H9 (cell line): ENCODE data around the gene SMURF1. TPM values are rescaled to one million over a fixed set of nuclear protein-coding genes. Genes with fewer than 3 reads are reported as not detected.

ENCODE experiments used
- DNase-seq: peaks from one replicate; pipeline ENCODE4 v3.0.0-alpha.2; 2017
- H2AFZ ChIP-seq: one replicate; pipeline ENCODE4 v1.6.1; 2013; ENCODE audit warnings: mild to moderate bottlenecking, low read length, control low read depth, moderate library complexity
- H2AK5ac ChIP-seq: 2 replicates; pipeline ENCODE4 v1.6.1; 2013; ENCODE audit warnings: low read length, control low read depth, mixed read lengths; ENCODE audit not compliant: insufficient read length
- H2BK120ac ChIP-seq: one replicate; pipeline ENCODE4 v1.6.1; 2013; ENCODE audit warnings: low read depth, mild to moderate bottlenecking, low read length, control low read depth, inconsistent platforms; ENCODE audit not compliant: poor library complexity, severe bottlenecking
- H2BK12ac ChIP-seq: 2 replicates; pipeline ENCODE4 v1.6.1; 2013; ENCODE audit warnings: low read length, control low read depth, mixed read lengths, low read depth; ENCODE audit not compliant: insufficient read length
- H2BK15ac ChIP-seq: 2 replicates; pipeline ENCODE4 v1.6.1; 2013; ENCODE audit warnings: low read depth, low read length, control low read depth
- H2BK20ac ChIP-seq: one replicate; pipeline ENCODE4 v1.6.1; 2013; ENCODE audit warnings: low read depth, mild to moderate bottlenecking, low read length, control low read depth, inconsistent platforms; ENCODE audit not compliant: poor library complexity, severe bottlenecking
- H2BK5ac ChIP-seq: 2 replicates; pipeline ENCODE4 v1.6.1; 2013; ENCODE audit warnings: low read length, control low read depth, mixed read lengths; ENCODE audit not compliant: insufficient read length
- H3K14ac ChIP-seq: 2 replicates; pipeline ENCODE4 v1.6.1; 2013; ENCODE audit warnings: low read length, control low read depth; ENCODE audit not compliant: insufficient read depth
- H3K18ac ChIP-seq: 2 replicates; pipeline ENCODE4 v1.6.1; 2013; ENCODE audit warnings: low read depth, mild to moderate bottlenecking, mixed read lengths, low read length, control low read depth; ENCODE audit not compliant: insufficient read length
- H3K23ac ChIP-seq: 2 replicates; pipeline ENCODE4 v1.6.1; 2013; ENCODE audit warnings: low read length, control low read depth, mixed read lengths, low read depth; ENCODE audit not compliant: insufficient read length
- H3K23me2 ChIP-seq: 2 replicates; pipeline ENCODE4 v1.6.1; 2013; ENCODE audit warnings: low read depth, mild to moderate bottlenecking, mixed read lengths, low read length, control low read depth; ENCODE audit not compliant: insufficient read length, poor library complexity, severe bottlenecking
- H3K27ac ChIP-seq: 2 replicates; pipeline ENCODE4 v1.5.1; 2013; ENCODE audit warnings: low read length, control low read depth, mixed read lengths, low read depth; ENCODE audit not compliant: insufficient read length
- H3K27me3 ChIP-seq: 2 replicates; pipeline ENCODE4 v1.6.1; 2013; ENCODE audit warnings: low read length, control low read depth, inconsistent platforms; ENCODE audit not compliant: insufficient read depth
- H3K4ac ChIP-seq: 2 replicates; pipeline ENCODE4 v1.6.1; 2013; ENCODE audit warnings: low read depth, mild to moderate bottlenecking, control low read depth, inconsistent platforms, low read length, moderate library complexity
- H3K4me1 ChIP-seq: 2 replicates; pipeline ENCODE4 v1.6.1; 2013; ENCODE audit warnings: low read length, control low read depth, inconsistent platforms; ENCODE audit not compliant: insufficient read depth
- H3K4me2 ChIP-seq: 2 replicates; pipeline ENCODE4 v1.6.1; 2013; ENCODE audit warnings: low read length, control low read depth, mixed read lengths; ENCODE audit not compliant: insufficient read length, insufficient read depth
- H3K56ac ChIP-seq: 2 replicates; pipeline ENCODE4 v1.6.1; 2013; ENCODE audit warnings: low read depth, mild to moderate bottlenecking, mixed read lengths, low read length, control low read depth; ENCODE audit not compliant: insufficient read length
- H3K79me1 ChIP-seq: 2 replicates; pipeline ENCODE4 v1.6.1; 2013; ENCODE audit warnings: low read depth, mild to moderate bottlenecking, moderate library complexity, low read length, control low read depth, inconsistent platforms; ENCODE audit not compliant: insufficient read depth, poor library complexity, severe bottlenecking
- H3K79me2 ChIP-seq: 2 replicates; pipeline ENCODE4 v1.6.1; 2013; ENCODE audit warnings: low read length, control low read depth, inconsistent platforms; ENCODE audit not compliant: insufficient read depth
- H3K9ac ChIP-seq: 2 replicates; pipeline ENCODE4 v1.6.1; 2013; ENCODE audit warnings: low read length, control low read depth, mixed read lengths; ENCODE audit not compliant: insufficient read length; ENCODE audit errors: extremely low read depth
- H3K9me3 ChIP-seq: one replicate; pipeline ENCODE4 v1.6.1; 2013; ENCODE audit warnings: low read depth, low read length, inconsistent platforms; ENCODE audit not compliant: control insufficient read depth
- H3T11ph ChIP-seq: one replicate; pipeline ENCODE4 v1.6.1; 2013; ENCODE audit warnings: mild to moderate bottlenecking, low read length, control low read depth, inconsistent platforms
- H4K20me1 ChIP-seq: one replicate; pipeline ENCODE4 v1.6.1; 2013; ENCODE audit not compliant: control insufficient read depth, insufficient read length, insufficient read depth
- H4K5ac ChIP-seq: 2 replicates; pipeline ENCODE4 v1.6.1; 2013; ENCODE audit warnings: low read depth, mild to moderate bottlenecking, mixed read lengths, low read length, control low read depth; ENCODE audit not compliant: insufficient read length
- H4K8ac ChIP-seq: replicated peaks from 2 replicates; pipeline ENCODE4 v1.6.1; 2013; ENCODE audit warnings: low read length, control low read depth, mixed read lengths, low read depth; ENCODE audit not compliant: insufficient read length
- H4K91ac ChIP-seq: 2 replicates; pipeline ENCODE4 v1.6.1; 2013; ENCODE audit warnings: low read depth, mild to moderate bottlenecking, moderate library complexity, mixed read lengths, low read length, control low read depth; ENCODE audit not compliant: insufficient read length
- H3K27ac Mint-ChIP-seq, 3 experiments: 2 replicates in 2 of 3; 3 replicates in 1 of 3; pipeline ENCODE4 v1.8.0; 2020 to 2021; ENCODE audit warnings: mixed read lengths in 3 of 3, mild to moderate bottlenecking in 1 of 3, moderate library complexity in 1 of 3
- H3K27me3 Mint-ChIP-seq: 2 replicates; pipeline ENCODE4 v1.8.0; 2021; ENCODE audit warnings: low read depth, mild to moderate bottlenecking, moderate library complexity, mixed read lengths
- H3K36me3 Mint-ChIP-seq, 3 experiments: 2 replicates in 2 of 3; 3 replicates in 1 of 3; pipeline ENCODE4 v1.8.0; 2020 to 2021; ENCODE audit warnings: low read depth in 3 of 3, mixed read lengths in 3 of 3; ENCODE audit not compliant: insufficient read depth in 1 of 3
- H3K4me1 Mint-ChIP-seq, 2 experiments: 2 replicates each; pipeline ENCODE4 v1.8.0; 2020; ENCODE audit warnings: mixed read lengths in 2 of 2
- H3K4me3 Mint-ChIP-seq, 2 experiments: 2 replicates in 1 of 2; 3 replicates in 1 of 2; pipeline ENCODE4 v1.8.0; 2020 to 2021; ENCODE audit warnings: mild to moderate bottlenecking in 2 of 2, mixed read lengths in 2 of 2, moderate library complexity in 1 of 2
- H3K9me3 Mint-ChIP-seq, 2 experiments: 2 replicates in 1 of 2; 3 replicates in 1 of 2; pipeline ENCODE4 v1.8.0; 2020; ENCODE audit warnings: mild to moderate bottlenecking in 2 of 2, mixed read lengths in 2 of 2, moderate library complexity in 1 of 2
- WGBS: extraction: QIAGEN DNeasy Blood & Tissue Kit; methylation state at CpG from one replicate; pipeline ENCODE4 v1.1.7; 2013; ENCODE audit warnings: missing lambda C conversion rate, low lambda C conversion rate, mixed read lengths; ENCODE audit not compliant: insufficient read length; ENCODE audit errors: extremely low coverage; 5-methylcytosine and 5-hydroxymethylcytosine counted together
- total RNA-seq: library from RNA; stranded (reverse); gene quantifications from 2 replicates; pipeline ENCODE4 v1.2.1, GENCODE V29; 2021
- TF ChIP-seq, protein P1 (sequence below): fragments of 200-600 bp; sonication (generic); conservative IDR thresholded peaks from 3 replicates; pipeline ENCODE4 v1.8.0; 2021; ENCODE audit warnings: antibody characterized with exemption, mild to moderate bottlenecking

SMURF1 gene
- total RNA-seq, 1 experiment from 2014 or later = 29.4 TPM

DNA sequence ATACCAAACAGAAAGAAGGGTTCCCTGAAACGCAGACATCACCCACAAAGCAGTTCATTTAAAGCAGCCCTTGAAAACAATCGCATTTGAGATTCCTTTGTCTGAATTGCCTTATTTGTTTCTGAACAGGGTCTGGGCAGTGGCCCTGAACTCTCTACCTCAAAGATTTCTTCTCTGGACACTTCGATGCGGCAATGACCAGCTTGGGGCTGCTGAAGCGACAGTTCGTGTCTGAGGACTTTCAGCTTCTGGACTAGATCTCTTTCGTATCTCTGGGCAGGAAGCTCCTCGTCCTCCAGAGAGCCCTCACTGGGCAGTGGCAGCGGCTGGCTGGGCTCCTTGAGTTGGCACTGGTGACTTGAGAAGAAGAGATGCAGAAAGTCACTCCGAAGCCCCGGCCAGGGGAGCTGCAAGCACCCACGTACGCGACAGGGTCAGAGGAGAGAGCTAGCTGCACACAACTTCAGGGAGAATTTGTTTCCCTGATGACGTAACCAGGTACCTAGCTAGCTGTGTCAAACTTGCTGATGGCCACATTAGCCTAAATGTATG is 96.3 kb downstream of the SMURF1 start:
- TF ChIP-seq, protein P1, sequence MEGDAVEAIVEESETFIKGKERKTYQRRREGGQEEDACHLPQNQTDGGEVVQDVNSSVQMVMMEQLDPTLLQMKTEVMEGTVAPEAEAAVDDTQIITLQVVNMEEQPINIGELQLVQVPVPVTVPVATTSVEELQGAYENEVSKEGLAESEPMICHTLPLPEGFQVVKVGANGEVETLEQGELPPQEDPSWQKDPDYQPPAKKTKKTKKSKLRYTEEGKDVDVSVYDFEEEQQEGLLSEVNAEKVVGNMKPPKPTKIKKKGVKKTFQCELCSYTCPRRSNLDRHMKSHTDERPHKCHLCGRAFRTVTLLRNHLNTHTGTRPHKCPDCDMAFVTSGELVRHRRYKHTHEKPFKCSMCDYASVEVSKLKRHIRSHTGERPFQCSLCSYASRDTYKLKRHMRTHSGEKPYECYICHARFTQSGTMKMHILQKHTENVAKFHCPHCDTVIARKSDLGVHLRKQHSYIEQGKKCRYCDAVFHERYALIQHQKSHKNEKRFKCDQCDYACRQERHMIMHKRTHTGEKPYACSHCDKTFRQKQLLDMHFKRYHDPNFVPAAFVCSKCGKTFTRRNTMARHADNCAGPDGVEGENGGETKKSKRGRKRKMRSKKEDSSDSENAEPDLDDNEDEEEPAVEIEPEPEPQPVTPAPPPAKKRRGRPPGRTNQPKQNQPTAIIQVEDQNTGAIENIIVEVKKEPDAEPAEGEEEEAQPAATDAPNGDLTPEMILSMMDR = no peak
- Histone ChIP-seq H2BK120ac (no peak overlapping the region), H2BK20ac (no peak overlapping the region), H2BK12ac (no peak overlapping the region), H3K79me1 (no peaks in the 10 kb centered on the region), H3K4ac (no peak overlapping the region), H3K4me1 (no peaks in the 10 kb centered on the region), H4K20me1 (no peaks in the 10 kb centered on the region), H3K9ac (no peak overlapping the region), H3K27ac (no peak overlapping the region), H4K8ac (no peak overlapping the region), H4K5ac (no peak overlapping the region), H2BK5ac (no peak overlapping the region), H4K91ac (no peak overlapping the region), H3K23me2 (no peaks in the 10 kb centered on the region), H3K27me3 (no peaks in the 10 kb centered on the region), H2AFZ (no peak overlapping the region), H3K79me2 (no peaks in the 10 kb centered on the region), H3K14ac (no peak overlapping the region; the same call in 1 of the 2 replicates), H3T11ph (no peak overlapping the region), H3K23ac (no peak overlapping the region), H2BK15ac (no peak overlapping the region), H3K18ac (no peak overlapping the region), H2AK5ac (no peak overlapping the region), H3K4me2 (no peak overlapping the region), H3K9me3 (no peaks in the 10 kb centered on the region), H3K56ac (no peak overlapping the region)
- WGBS = no CpG with 5 or more reads among the region's 15 CpGs
- H3K36me3 Mint-ChIP-seq = peaks cover 38 to 87% (median 78%) of the 10 kb centered on the region in 3 experiments
- DNase-seq = no peak
- H3K4me1 Mint-ChIP-seq = no peaks in the 10 kb centered on the region; a peak in 1 of 4 replicates
- H3K4me3 Mint-ChIP-seq = no peak overlapping the region
- H3K9me3 Mint-ChIP-seq = no peaks in the 10 kb centered on the region
- no peaks in the 10 kb centered on the region for H3K27me3 Mint-ChIP-seq
- H3K27ac Mint-ChIP-seq = peak overlapping the region in 1 of 3 experiments; percentile 70; a peak in 2 of 7 replicates
